K562 (cell line): ENCODE results near the gene CCDC15. TPM values are rescaled to one million over a fixed set of nuclear protein-coding genes. Genes with fewer than 3 reads are reported as not detected.

Source experiments
- E4F1 ChIP-seq: fragments of 250-450 bp; sonication (Bioruptor Pico); IDR thresholded peaks from 2 replicates; pipeline ENCODE4 v1.5.0; 2021; ENCODE audit warnings: mild to moderate bottlenecking, borderline replicate concordance
- PHF21A ChIP-seq: fragments of 450-650 bp; IDR thresholded peaks from 2 replicates; pipeline ENCODE4 v1.6.1; 2017; ENCODE audit warnings: low read depth, borderline replicate concordance
- TCF3 ChIP-seq: sonication (generic); formaldehyde crosslinking; IDR thresholded peaks from 2 replicates; pipeline ENCODE4 v1.4.0; 2020; ENCODE audit warnings: mild to moderate bottlenecking, missing genetic modification reagents
- ZNF407 ChIP-seq: fragments of 450-650 bp; IDR thresholded peaks from 2 replicates; pipeline ENCODE4 v1.6.1; 2016; ENCODE audit warnings: low read depth
- polyA plus RNA-seq, 8 experiments: library from polyadenylated mRNA; depleted of rRNA in 4 of 8; stranded (reverse) in 5 of 8; unstranded in 3 of 8; fragments of >200 nt; fragmentation: Nextera tagmentation in 2 of 8; fragmentation: Illumina TruSeq in 1 of 8; extraction: Ambion mirVana in 2 of 8; extraction: Trizol in 1 of 8; gene quantifications; 2 replicates each; pipeline versions ENCODE4 v1.2.1 to v1.2.3, GENCODE V29; 2011 to 2014; ENCODE audit warnings: inconsistent platforms in 1 of 8, missing spikeins in 1 of 8
- total RNA-seq, 7 experiments: library from RNA; depleted of rRNA in 6 of 7; stranded (reverse); fragments of >200 nt in 6 of 7; fragmentation: Illumina TruSeq in 2 of 7; extraction: Trizol in 2 of 7; gene quantifications; 2 replicates each; pipeline versions ENCODE4 v1.2.1 to v1.2.3, GENCODE V29; 2011 to 2021; ENCODE audit warnings: low replicate concordance in 1 of 7

CCDC15 gene
- total and polyA plus RNA-seq, 9 of the 15 experiments (the other 6 are each of a cell fraction or from before 2014, with no cell fraction given) = 1.9 to 9.2 (median 3.9) TPM

- TF ChIP-seq E4F1 (CRISPR knock-in tag) = no peak
- no peak for TF ChIP-seq PHF21A
- TF ChIP-seq TCF3 (CRISPR knock-in tag) = no peak
- no peak for TF ChIP-seq ZNF407
These were observed 31.2 kb upstream of the CCDC15 start (continued) for GRCh38 chr11:124922831-124923230.
